ENCODE measurements around the gene SDHD.

DNA sequence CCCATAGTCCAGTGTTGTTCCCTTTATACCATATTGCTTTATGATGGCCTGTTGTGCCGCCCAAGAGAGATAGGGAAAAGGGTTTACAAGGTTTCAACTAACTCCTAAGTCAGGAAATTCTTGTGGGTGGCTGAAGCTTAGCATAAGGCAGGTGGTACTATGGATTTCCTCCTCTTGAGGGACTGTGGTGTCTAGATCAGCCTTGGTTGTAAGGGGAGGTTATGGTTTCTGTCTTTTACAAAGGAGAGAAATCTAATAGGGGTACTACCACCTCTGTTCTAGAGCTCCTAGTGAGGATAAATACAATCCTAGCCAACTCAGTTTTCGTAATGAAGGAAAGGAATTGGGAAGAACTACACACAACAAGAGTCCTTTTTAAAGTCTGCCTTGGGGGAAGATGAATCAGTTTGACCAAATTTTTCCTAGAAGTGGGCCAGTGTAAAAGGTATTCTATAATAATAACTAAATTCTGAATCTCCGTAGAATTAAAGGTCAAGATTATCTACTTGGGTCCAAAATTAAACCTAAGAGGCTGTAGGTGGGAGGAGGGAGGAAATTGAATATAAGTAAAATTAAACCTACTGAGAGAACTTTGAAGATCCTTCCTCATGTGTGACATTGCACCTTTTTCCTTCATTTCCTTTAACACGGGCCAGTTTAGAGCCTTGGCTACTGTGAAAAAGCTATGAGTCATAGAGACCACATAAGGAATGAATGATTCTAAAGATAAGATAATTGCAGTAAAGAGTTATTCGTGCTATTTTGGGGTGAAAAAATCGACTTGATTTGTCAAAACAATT is 44.3 kb upstream of the SDHD start:
- TF ChIP-seq, protein P1, sequence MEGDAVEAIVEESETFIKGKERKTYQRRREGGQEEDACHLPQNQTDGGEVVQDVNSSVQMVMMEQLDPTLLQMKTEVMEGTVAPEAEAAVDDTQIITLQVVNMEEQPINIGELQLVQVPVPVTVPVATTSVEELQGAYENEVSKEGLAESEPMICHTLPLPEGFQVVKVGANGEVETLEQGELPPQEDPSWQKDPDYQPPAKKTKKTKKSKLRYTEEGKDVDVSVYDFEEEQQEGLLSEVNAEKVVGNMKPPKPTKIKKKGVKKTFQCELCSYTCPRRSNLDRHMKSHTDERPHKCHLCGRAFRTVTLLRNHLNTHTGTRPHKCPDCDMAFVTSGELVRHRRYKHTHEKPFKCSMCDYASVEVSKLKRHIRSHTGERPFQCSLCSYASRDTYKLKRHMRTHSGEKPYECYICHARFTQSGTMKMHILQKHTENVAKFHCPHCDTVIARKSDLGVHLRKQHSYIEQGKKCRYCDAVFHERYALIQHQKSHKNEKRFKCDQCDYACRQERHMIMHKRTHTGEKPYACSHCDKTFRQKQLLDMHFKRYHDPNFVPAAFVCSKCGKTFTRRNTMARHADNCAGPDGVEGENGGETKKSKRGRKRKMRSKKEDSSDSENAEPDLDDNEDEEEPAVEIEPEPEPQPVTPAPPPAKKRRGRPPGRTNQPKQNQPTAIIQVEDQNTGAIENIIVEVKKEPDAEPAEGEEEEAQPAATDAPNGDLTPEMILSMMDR (IDR thresholded peaks at IDR 0.05): no peak
- TF ChIP-seq, protein P2, sequence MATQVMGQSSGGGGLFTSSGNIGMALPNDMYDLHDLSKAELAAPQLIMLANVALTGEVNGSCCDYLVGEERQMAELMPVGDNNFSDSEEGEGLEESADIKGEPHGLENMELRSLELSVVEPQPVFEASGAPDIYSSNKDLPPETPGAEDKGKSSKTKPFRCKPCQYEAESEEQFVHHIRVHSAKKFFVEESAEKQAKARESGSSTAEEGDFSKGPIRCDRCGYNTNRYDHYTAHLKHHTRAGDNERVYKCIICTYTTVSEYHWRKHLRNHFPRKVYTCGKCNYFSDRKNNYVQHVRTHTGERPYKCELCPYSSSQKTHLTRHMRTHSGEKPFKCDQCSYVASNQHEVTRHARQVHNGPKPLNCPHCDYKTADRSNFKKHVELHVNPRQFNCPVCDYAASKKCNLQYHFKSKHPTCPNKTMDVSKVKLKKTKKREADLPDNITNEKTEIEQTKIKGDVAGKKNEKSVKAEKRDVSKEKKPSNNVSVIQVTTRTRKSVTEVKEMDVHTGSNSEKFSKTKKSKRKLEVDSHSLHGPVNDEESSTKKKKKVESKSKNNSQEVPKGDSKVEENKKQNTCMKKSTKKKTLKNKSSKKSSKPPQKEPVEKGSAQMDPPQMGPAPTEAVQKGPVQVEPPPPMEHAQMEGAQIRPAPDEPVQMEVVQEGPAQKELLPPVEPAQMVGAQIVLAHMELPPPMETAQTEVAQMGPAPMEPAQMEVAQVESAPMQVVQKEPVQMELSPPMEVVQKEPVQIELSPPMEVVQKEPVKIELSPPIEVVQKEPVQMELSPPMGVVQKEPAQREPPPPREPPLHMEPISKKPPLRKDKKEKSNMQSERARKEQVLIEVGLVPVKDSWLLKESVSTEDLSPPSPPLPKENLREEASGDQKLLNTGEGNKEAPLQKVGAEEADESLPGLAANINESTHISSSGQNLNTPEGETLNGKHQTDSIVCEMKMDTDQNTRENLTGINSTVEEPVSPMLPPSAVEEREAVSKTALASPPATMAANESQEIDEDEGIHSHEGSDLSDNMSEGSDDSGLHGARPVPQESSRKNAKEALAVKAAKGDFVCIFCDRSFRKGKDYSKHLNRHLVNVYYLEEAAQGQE (IDR thresholded peaks at IDR 0.05; ENCODE audit: low read depth, low read length): no peak
- no peak for TF ChIP-seq SMC3 (IDR thresholded peaks at IDR 0.05; ENCODE audit: low read depth, low read length)
- no peak for TF ChIP-seq POLR2AphosphoS5 (IDR thresholded peaks at IDR 0.05; ENCODE audit: low read depth, low read length)
- TF ChIP-seq GATA2 (CRISPR knock-in tag; IDR thresholded peaks at IDR 0.05): no peak
